Vagina (tissue), 2 donors: ENCODE results near the gene GLIPR1L1.

Experiments
- CTCF ChIP-seq, 3 experiments: fragments of 450-650 bp in 2 of 3; fragments of 200-600 bp in 1 of 3; sonication (generic) in 1 of 3; IDR thresholded peaks; one replicate each; pipeline ENCODE4 v1.5.1; 2017 to 2019; ENCODE audit warnings: antibody characterized with exemption in 3 of 3, mild to moderate bottlenecking in 2 of 3, moderate library complexity in 2 of 3
- POLR2A ChIP-seq, 2 donors: fragments of 450-650 bp; IDR thresholded peaks; one replicate each; pipeline ENCODE4 v1.6.1; 2017; ENCODE audit warnings: antibody characterized with exemption in 2 of 2, mild to moderate bottlenecking in 2 of 2, moderate library complexity in 2 of 2
- POLR2AphosphoS5 ChIP-seq, 2 donors: sonication (generic); formaldehyde crosslinking; IDR thresholded peaks; one replicate each; pipeline ENCODE4 v1.9.0; 2017; ENCODE audit warnings: antibody characterized with exemption in 2 of 2, mild to moderate bottlenecking in 2 of 2, low read depth in 1 of 2; ENCODE audit not compliant: insufficient read depth in 1 of 2

- no peak for TF ChIP-seq CTCF (IDR thresholded peaks at IDR 0.05)
- TF ChIP-seq POLR2AphosphoS5 (IDR thresholded peaks at IDR 0.05; ENCODE audit: insufficient read depth in 1 of 2, low read depth in 1 of 2): no peak
- no peak for TF ChIP-seq POLR2A (IDR thresholded peaks at IDR 0.05)
These were observed 39.7 kb upstream of the GLIPR1L1 start for GRCh38 chr12:75294797-75295196.
